Neuronal stem cell (in vitro differentiated cells): ENCODE data around the gene CAPG.

ENCODE experiments used
- DNase-seq: peaks from one replicate; pipeline ENCODE4 v3.0.0-alpha.2; 2013; ENCODE audit warnings: low spot score
- H2AFZ ChIP-seq: one replicate; pipeline ENCODE4 v1.6.1; 2013; ENCODE audit warnings: mild to moderate bottlenecking, low read length, inconsistent platforms
- H2AK5ac ChIP-seq: 2 replicates; pipeline ENCODE4 v1.6.1; 2013; ENCODE audit warnings: low read depth, mild to moderate bottlenecking, inconsistent platforms, low read length, moderate library complexity, mixed read lengths
- H2BK120ac ChIP-seq: 2 replicates; pipeline ENCODE4 v1.6.1; 2013; ENCODE audit warnings: low read depth, mild to moderate bottlenecking, inconsistent platforms, low read length, moderate library complexity, mixed read lengths
- H2BK12ac ChIP-seq: one replicate; pipeline ENCODE4 v1.6.1; 2013; ENCODE audit warnings: low read length, inconsistent platforms
- H2BK15ac ChIP-seq: 2 replicates; pipeline ENCODE4 v1.6.1; 2013; ENCODE audit warnings: mild to moderate bottlenecking, low read length, inconsistent platforms, mixed read lengths
- H2BK5ac ChIP-seq: one replicate; pipeline ENCODE4 v1.6.1; 2013; ENCODE audit warnings: inconsistent platforms, mild to moderate bottlenecking, low read length, moderate library complexity
- H3K14ac ChIP-seq: one replicate; pipeline ENCODE4 v1.6.1; 2013; ENCODE audit warnings: low read length, inconsistent platforms
- H3K18ac ChIP-seq: 2 replicates; pipeline ENCODE4 v1.6.1; 2013; ENCODE audit warnings: low read length, inconsistent platforms
- H3K23ac ChIP-seq: 2 replicates; pipeline ENCODE4 v1.6.1; 2013; ENCODE audit warnings: low read depth, mild to moderate bottlenecking, mixed read lengths, low read length, inconsistent platforms; ENCODE audit not compliant: poor library complexity
- H3K27ac ChIP-seq: replicated peaks from 3 replicates; pipeline ENCODE4 v1.5.1; 2013; ENCODE audit warnings: low read length, inconsistent platforms
- H3K27me3 ChIP-seq, 3 experiments: 2 replicates each; pipeline ENCODE4 v1.6.1; 2013; ENCODE audit warnings: low read length in 3 of 3, mild to moderate bottlenecking in 2 of 3, inconsistent platforms in 1 of 3, low read depth in 1 of 3, mixed read lengths in 1 of 3, moderate library complexity in 1 of 3; ENCODE audit not compliant: control insufficient read depth in 3 of 3, insufficient read depth in 3 of 3
- H3K36me3 ChIP-seq, 2 donors: replicated peaks in 1 of 2; 2 replicates each; pipeline ENCODE4 v1.6.1; 2013; ENCODE audit warnings: low read length in 2 of 2; ENCODE audit not compliant: control insufficient read depth in 2 of 2, insufficient read depth in 2 of 2
- H3K4ac ChIP-seq: 2 replicates; pipeline ENCODE4 v1.6.1; 2013; ENCODE audit warnings: inconsistent platforms, mild to moderate bottlenecking, low read length, moderate library complexity
- H3K4me1 ChIP-seq, 2 donors: 1 replicate in 1 of 2; 2 replicates in 1 of 2; pipeline ENCODE4 v1.6.1; 2013; ENCODE audit warnings: low read length in 2 of 2, low read depth in 1 of 2; ENCODE audit not compliant: control insufficient read depth in 2 of 2, insufficient read depth in 1 of 2
- H3K4me2 ChIP-seq: one replicate; pipeline ENCODE4 v1.6.1; 2013; ENCODE audit warnings: mild to moderate bottlenecking, low read length, inconsistent platforms; ENCODE audit not compliant: insufficient read depth, poor library complexity, severe bottlenecking
- H3K4me3 ChIP-seq, 2 donors: 2 replicates each; pipeline ENCODE4 v1.5.1; 2013; ENCODE audit warnings: low read length in 2 of 2, mild to moderate bottlenecking in 2 of 2, inconsistent platforms in 1 of 2, moderate library complexity in 1 of 2
- H3K79me1 ChIP-seq: one replicate; pipeline ENCODE4 v1.6.1; 2013; ENCODE audit warnings: low read depth, mild to moderate bottlenecking, inconsistent platforms, low read length, moderate library complexity
- H3K9ac ChIP-seq: one replicate; pipeline ENCODE4 v1.6.1; 2013; ENCODE audit warnings: mild to moderate bottlenecking, low read depth, low read length, inconsistent platforms; ENCODE audit not compliant: poor library complexity
- H3K9me3 ChIP-seq, 2 donors: replicated peaks in 1 of 2; 2 replicates each; pipeline versions ENCODE3 to v1.6.1; 2013; ENCODE audit warnings: low read length in 2 of 2, mild to moderate bottlenecking in 2 of 2, inconsistent platforms in 1 of 2, low read depth in 1 of 2, mixed read lengths in 1 of 2, moderate library complexity in 1 of 2; ENCODE audit not compliant: control insufficient read depth in 2 of 2, insufficient read depth in 1 of 2
- H4K8ac ChIP-seq: one replicate; pipeline ENCODE4 v1.6.1; 2013; ENCODE audit warnings: low read depth, mild to moderate bottlenecking, inconsistent platforms, low read length, moderate library complexity
- H4K91ac ChIP-seq: one replicate; pipeline ENCODE4 v1.6.1; 2013; ENCODE audit warnings: low read length, low read depth, mild to moderate bottlenecking, inconsistent platforms; ENCODE audit not compliant: poor library complexity
- WGBS, 2 donors: extraction: QIAGEN DNeasy Blood & Tissue Kit; methylation state at CpG; one replicate each; pipeline ENCODE4 v1.1.7; 2013; ENCODE audit warnings: missing lambda C conversion rate in 2 of 2, mixed read lengths in 1 of 2; ENCODE audit not compliant: insufficient read length in 2 of 2, insufficient replicate concordance in 1 of 2; ENCODE audit errors: extremely low coverage in 2 of 2; 5-methylcytosine and 5-hydroxymethylcytosine counted together

Gene CAPG

GRCh38 chr2:85371045-85371444 is 39.1 kb downstream of the CAPG start:
- WGBS, 2 donors, result no CpG with 5 or more reads among the region's 11 CpGs

GRCh38 chr2:85369500-85369899 is 40.7 kb downstream of the CAPG start:
- H3K4me3 ChIP-seq, result no peak overlapping the region
- no peak for DNase-seq
- no peak overlapping the region for H3K27ac ChIP-seq
- no peak overlapping the region for H2BK120ac ChIP-seq
- no peaks in the 10 kb centered on the region for H3K27me3 ChIP-seq
- no peak overlapping the region for H2BK12ac ChIP-seq
- H3K4me1 ChIP-seq, result no peaks in the 10 kb centered on the region
- no peak overlapping the region for H3K14ac ChIP-seq
- no peak overlapping the region for H3K4me2 ChIP-seq
- H3K4ac ChIP-seq, result no peak overlapping the region
- peaks cover 0 to 5% of the 10 kb centered on the region in 2 donors for H3K36me3 ChIP-seq
- H3K9ac ChIP-seq, result no peak overlapping the region
- H2BK5ac ChIP-seq, result no peak overlapping the region
- no peak overlapping the region for H3K23ac ChIP-seq
- WGBS, 2 donors, result no CpG with 5 or more reads among the region's 5 CpGs
- H2AK5ac ChIP-seq, result no peak overlapping the region
- H4K8ac ChIP-seq, result no peak overlapping the region
- H2AFZ ChIP-seq, result no peak overlapping the region
- no peaks in the 10 kb centered on the region for H3K79me1 ChIP-seq
- no peak overlapping the region for H2BK15ac ChIP-seq
- H3K9me3 ChIP-seq, result no peaks in the 10 kb centered on the region
- H3K18ac ChIP-seq, result no peak overlapping the region
- H4K91ac ChIP-seq, result no peak overlapping the region

More at GRCh38 chr2:85371045-85371444, 39.1 kb downstream of the CAPG start:
- Histone ChIP-seq H3K9me3 (no peaks in the 10 kb centered on the region), H2AFZ (no peak overlapping the region), H3K27ac (no peak overlapping the region), H3K4ac (no peak overlapping the region), H3K23ac (no peak overlapping the region), H3K14ac (peak overlapping the region; percentile 75), H2AK5ac (no peak overlapping the region), H2BK120ac (no peak overlapping the region), H3K36me3 (peaks cover 0 to 5% of the 10 kb centered on the region in 2 donors), H3K4me2 (no peak overlapping the region), H3K4me1 (no peaks in the 10 kb centered on the region), H2BK12ac (no peak overlapping the region), H2BK5ac (peak overlapping the region; percentile 60), H3K27me3 (no peaks in the 10 kb centered on the region), H3K4me3 (peak overlapping the region in 1 of 2 donors; percentile 67), H3K79me1 (no peaks in the 10 kb centered on the region), H2BK15ac (no peak overlapping the region), H4K91ac (no peak overlapping the region), H3K18ac (no peak overlapping the region), H3K9ac (no peak overlapping the region), H4K8ac (no peak overlapping the region)
- no peak for DNase-seq

- Histone ChIP-seq H3K27ac (no peak overlapping the region), H3K27me3 (no peaks in the 10 kb centered on the region), H4K8ac (peak overlapping the region; percentile 24), H4K91ac (no peak overlapping the region), H3K23ac (no peak overlapping the region), H3K4ac (no peak overlapping the region), H3K9ac (no peak overlapping the region), H2AK5ac (no peak overlapping the region), H2BK15ac (no peak overlapping the region), H2BK5ac (no peak overlapping the region), H3K79me1 (no peaks in the 10 kb centered on the region), H3K18ac (no peak overlapping the region), H3K4me3 (no peak overlapping the region), H2BK120ac (no peak overlapping the region), H3K9me3 (no peaks in the 10 kb centered on the region), H3K36me3 (peaks cover 0 to 5% of the 10 kb centered on the region in 2 donors), H3K4me1 (no peaks in the 10 kb centered on the region), H2AFZ (no peak overlapping the region), H2BK12ac (no peak overlapping the region), H3K14ac (no peak overlapping the region), H3K4me2 (no peak overlapping the region)
- no peak for DNase-seq
Observed at GRCh38 chr2:85368921-85369320, 41.2 kb downstream of the CAPG start.

GRCh38 chr2:85367180-85367579 is 43.0 kb downstream of the CAPG start:
- Histone ChIP-seq H3K18ac (no peak overlapping the region), H3K79me1 (peaks cover under 1% of the 10 kb centered on the region), H2AFZ (no peak overlapping the region), H3K14ac (no peak overlapping the region), H2BK12ac (no peak overlapping the region), H3K9ac (no peak overlapping the region), H3K9me3 (no peaks in the 10 kb centered on the region), H3K4ac (no peak overlapping the region), H3K27ac (no peak overlapping the region), H2BK15ac (no peak overlapping the region), H4K8ac (no peak overlapping the region), H2AK5ac (no peak overlapping the region), H3K27me3 (no peaks in the 10 kb centered on the region), H2BK5ac (no peak overlapping the region), H3K23ac (no peak overlapping the region), H3K4me1 (no peaks in the 10 kb centered on the region), H3K36me3 (peaks cover 9% of the 10 kb centered on the region in 2 donors), H3K4me2 (no peak overlapping the region), H2BK120ac (no peak overlapping the region), H4K91ac (no peak overlapping the region), H3K4me3 (no peak overlapping the region)
- no CpG with 5 or more reads among the region's 5 CpGs for WGBS, 2 donors
- DNase-seq, result no peak
